IPS-18c (cell line): Measurements from ENCODE around the gene AK2.
A peak's percentile ranks its signal among the peaks of the same experiment; 100 is the strongest.

ENCODE experiments used
- H3K4me3 ChIP-seq: 2 replicates; pipeline ENCODE4 v1.7.0; 2013; ENCODE audit warnings: low read depth, mild to moderate bottlenecking, low read length, moderate library complexity; ENCODE audit not compliant: insufficient read depth
- H3K9me3 ChIP-seq: one replicate; pipeline ENCODE4 v1.6.1; 2013; ENCODE audit warnings: mild to moderate bottlenecking, low read length, moderate library complexity; ENCODE audit not compliant: control insufficient read depth, insufficient read depth

Gene AK2

DNA sequence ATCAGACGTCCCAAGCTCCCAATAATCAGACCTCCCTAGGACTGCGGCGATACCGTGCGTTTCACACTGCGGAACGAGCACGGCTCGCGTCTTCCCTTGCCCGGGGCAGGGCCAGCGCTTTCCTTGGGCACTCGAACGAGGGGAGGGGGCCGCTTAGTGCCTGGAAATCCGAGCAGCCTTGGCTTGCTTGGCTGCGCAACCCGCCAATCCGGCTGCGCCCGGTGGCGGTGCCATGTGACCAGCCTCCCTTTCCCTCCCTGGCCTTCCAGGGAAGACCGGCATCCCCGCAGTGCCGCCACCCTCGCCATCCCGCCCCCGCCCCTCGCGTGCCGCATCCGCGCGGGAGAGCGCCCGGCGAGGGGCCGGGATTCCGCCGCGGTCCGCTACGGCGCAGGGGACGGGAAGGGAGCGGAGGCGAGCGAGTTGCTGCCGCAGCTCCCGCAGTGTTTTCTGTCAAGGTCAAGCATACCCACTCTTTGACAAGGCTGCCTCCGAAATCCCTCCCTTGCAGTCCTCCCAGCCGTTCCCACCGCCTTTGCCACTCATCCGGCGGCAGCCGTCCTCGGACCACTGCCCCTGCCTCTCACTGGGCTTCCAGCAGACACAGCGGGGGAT, 63.8 kb downstream of the AK2 start:
- no peaks in the 10 kb centered on the region for H3K9me3 ChIP-seq
- peak overlapping the region; percentile 60 for H3K4me3 ChIP-seq

GRCh38 chr1:32971576-32971975, 65.1 kb downstream of the AK2 start:
- Histone ChIP-seq H3K9me3 (no peaks in the 10 kb centered on the region), H3K4me3 (no peak overlapping the region)

DNA sequence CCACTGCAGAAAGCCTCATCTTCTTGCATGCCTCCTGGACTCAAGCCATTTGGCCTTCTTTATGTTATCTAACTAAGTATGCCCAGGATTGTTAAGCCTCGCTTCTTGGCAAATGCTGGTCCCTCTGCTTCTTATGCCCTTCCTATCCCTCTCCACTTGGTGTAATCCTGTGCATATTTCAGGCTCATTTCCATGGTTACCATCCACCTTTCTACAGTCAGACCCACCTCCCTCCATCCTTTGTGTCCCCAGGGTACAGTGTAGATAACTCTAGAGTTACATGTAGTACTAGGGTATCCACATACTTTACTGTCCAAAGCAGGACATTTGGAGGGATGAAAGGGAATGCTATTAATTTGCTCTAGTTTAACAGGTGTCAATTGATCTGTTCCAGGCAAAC, 65.5 kb downstream of the AK2 start:
- no peaks in the 10 kb centered on the region for H3K9me3 ChIP-seq

DNA sequence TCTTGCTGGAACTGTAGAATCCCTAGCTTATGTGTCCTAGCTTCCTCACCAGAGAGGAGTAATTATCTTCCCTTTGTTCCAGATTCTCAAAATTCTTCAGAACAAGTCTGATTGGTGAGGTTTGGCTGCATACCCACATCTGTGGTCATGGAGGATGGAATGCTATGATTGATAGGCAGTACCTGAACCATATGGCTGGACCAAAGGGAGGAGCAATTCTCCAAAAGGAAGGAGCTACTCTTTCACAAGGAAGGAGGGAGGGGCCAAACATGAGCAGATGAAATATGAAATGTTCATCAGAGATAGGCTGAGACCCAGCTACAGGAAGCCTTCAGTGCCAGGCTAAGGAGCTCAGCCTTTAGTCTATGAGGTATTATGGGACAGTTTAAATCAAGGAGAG, 67.1 kb downstream of the AK2 start:
- Histone ChIP-seq H3K4me3 (no peak overlapping the region), H3K9me3 (no peaks in the 10 kb centered on the region)

More for the DNA sequence above, 65.5 kb downstream of the AK2 start:
- H3K4me3 ChIP-seq, result no peak overlapping the region

DNA sequence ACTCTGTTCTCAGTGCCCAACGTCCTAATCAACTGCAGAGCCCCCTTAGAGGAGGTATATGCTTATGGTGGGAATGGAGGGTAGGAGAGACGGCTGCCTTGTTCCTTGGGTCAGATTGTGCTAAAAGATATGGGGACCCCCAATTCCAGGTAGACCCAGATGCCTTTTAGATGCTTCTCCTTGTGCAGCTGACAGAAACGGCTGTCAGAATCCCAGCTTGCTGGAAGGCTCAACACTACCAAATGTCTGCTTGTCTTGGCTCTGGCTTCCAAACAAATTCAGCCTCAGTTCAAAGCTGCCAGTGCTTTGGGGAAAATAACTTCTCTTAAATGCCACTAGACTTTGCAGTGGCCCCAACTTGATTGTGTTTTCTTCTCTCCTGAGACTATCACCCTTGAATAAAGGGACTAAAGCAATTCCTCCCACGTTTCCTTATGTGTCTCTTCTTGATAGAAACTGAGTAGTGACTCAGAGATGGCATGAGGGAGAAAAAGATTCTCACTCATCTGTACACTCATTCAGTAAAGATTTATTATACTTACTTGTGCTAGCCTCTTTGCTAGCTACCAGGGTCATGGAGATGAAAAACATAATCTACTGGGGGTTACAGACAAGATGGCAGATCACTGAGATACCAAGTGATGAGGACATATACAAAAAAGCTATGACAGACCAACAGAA, 68.7 kb downstream of the AK2 start:
- Histone ChIP-seq H3K4me3 (no peak overlapping the region), H3K9me3 (no peaks in the 10 kb centered on the region)

DNA sequence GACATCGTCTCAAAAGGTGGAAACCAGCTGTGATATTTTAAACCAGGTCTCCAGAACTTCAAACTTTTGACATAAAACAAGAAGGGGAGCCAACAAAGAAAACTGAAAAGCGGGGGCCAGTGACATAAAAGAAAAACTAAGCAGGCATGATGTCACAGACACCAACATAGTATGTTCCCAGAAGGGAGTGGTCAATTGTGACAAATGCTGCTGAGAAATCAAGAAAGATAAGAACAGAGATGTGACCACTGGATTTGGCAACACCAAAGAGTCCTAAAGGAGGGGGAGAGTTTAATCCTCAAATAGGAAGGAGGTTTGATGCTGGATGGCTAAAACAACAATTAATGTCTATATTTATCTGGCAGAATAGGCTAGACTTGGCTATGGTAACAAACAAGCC, 69.8 kb downstream of the AK2 start:
- no peak overlapping the region for H3K4me3 ChIP-seq
- H3K9me3 ChIP-seq, result no peaks in the 10 kb centered on the region

- Histone ChIP-seq H3K4me3 (no peak overlapping the region; the same call in 1 of the 2 replicates), H3K9me3 (no peaks in the 10 kb centered on the region)
Observed at GRCh38 chr1:32965251-32965747, 71.4 kb downstream of the AK2 start.

GRCh38 chr1:32964461-32965250, 72.0 kb downstream of the AK2 start, which contains the start of gene RNF19B:
Gene RNF19B (minus strand): TSS chr1:32964809. CDS start chr1:32964685, 124 bp downstream.
- Histone ChIP-seq H3K4me3 (peak within 1 kb of the TSS; percentile 86), H3K9me3 (no peaks in the 10 kb centered on the region)

DNA sequence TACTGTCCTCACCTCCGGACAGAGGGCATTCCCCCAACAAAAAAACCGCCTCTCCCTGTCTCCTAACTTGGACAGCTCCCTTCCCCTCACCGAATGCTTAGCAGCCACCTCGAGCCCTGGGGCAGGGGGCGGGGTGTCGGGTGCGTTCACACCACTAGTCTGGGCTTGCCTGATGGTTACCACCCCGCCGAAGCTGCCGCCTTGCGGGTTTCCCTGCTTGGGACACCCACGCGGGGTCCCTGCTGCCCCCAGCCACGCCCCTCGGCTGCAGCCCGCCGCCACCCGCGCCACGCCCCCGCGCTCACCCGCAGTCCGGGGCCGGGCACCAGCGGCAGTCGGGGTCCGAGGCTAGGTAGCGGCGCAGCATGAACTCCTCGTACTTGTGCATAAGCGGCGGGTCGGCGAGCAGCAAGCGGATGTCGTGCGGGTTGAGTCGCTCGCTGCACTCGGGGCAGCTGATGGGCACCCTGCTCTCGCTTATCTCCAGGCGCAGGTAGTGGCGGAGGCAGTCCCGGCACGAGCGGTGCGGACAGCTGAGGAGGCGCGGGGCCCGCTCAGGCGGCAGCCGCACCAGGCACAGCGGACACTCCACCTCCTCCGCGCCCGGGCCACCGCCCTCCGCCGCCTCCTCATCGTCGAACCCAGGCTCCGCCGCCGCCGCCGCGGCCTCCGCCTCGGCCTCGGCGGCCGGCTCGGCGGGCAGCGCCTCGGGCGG, 72.8 kb downstream of the AK2 start:
- Histone ChIP-seq H3K4me3 (peak overlapping the region; percentile 86), H3K9me3 (no peaks in the 10 kb centered on the region)

DNA sequence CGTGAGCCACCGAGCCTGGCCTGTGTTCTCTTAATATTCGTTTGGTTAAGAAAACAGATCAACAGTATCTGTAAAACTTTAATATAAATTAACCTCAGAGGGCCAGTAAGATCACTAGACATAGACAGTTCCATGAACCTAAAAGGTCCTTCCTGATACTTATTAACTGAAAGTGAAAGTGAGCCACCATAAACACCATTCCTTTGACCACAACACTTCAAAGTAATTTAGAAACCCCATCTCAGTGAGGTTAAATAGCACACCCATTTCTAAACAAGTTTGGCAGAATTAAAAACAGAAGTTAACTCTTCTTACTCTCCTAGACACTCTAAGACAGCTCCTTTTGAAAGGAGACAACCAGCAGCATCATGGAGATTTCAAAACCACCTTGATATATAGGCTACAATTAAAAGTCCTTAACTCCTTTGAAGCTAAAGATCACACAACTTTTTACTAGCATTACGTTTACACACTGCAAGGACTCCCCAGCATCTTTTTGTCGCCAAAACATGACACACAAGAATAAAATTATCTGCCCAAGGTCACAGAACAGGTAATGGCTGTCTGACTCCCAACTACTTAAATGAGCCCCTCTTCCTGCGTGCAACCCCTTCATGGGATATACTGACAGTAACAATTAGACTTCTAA, 74.3 kb downstream of the AK2 start:
- Histone ChIP-seq H3K9me3 (no peaks in the 10 kb centered on the region), H3K4me3 (0 out of 2 replicates have a peak overlapping the region, but pooled peaks have one; percentile 86)

DNA sequence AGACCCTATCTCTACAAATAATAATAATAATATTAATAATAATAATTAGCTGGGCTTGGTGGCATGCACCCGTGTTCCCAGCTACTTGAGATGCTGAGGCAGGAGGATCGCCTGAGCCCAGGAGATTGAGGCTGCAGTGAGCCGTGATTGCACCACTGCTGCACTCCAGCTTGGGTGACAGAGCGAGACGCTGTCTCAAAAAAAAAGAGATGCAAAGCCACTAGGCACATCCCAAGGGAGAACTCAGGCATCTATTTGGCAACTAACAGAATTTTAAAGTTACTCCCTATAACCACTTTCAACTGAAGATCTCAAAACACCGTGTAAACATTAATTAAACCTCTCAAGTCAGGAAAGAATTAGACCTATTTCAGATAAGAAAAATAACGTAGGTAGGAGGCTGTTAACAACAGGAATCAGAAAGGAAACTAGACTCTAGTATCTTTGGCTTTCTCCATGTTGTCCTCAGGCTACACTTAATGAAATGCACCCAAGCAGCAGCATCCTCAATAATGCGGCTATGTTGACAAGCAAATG, 75.8 kb downstream of the AK2 start:
- Histone ChIP-seq H3K9me3 (no peaks in the 10 kb centered on the region), H3K4me3 (no peak overlapping the region)

- no peak overlapping the region for H3K4me3 ChIP-seq
- H3K9me3 ChIP-seq, result no peaks in the 10 kb centered on the region
Observed at GRCh38 chr1:32960342-32960741, 76.3 kb downstream of the AK2 start.

DNA sequence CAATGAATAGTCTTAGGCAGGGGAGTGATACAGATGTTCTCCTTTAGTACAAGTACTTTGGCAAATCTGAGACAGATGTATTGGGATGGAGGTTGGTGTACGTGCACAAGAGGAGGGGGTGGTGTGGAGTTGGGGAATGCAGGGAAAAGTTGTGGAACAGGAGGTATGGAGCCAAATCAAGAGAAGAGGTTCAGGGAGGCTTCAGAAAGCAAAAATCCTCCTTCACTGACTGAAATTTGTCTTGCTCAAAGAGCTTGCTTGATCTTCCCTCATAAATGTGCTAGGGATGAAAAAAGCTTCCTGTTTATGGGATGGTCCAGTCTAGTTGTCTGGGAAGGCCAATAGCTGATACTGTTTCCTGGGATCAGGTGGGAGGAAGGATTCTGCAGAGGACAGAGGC, 77.9 kb downstream of the AK2 start:
- H3K4me3 ChIP-seq, result no peak overlapping the region

More for the DNA sequence above, 77.9 kb downstream of the AK2 start:
- no peaks in the 10 kb centered on the region for H3K9me3 ChIP-seq
